TTC549 (cell line): ENCODE results near the gene PAOX.

Experiments used
- FAIRE-seq: peaks from 2 replicates; lab custom pipeline; 2012; peaks lifted over from hg19 to GRCh38; lab: Jason Lieb, UNC

PAOX gene

DNA sequence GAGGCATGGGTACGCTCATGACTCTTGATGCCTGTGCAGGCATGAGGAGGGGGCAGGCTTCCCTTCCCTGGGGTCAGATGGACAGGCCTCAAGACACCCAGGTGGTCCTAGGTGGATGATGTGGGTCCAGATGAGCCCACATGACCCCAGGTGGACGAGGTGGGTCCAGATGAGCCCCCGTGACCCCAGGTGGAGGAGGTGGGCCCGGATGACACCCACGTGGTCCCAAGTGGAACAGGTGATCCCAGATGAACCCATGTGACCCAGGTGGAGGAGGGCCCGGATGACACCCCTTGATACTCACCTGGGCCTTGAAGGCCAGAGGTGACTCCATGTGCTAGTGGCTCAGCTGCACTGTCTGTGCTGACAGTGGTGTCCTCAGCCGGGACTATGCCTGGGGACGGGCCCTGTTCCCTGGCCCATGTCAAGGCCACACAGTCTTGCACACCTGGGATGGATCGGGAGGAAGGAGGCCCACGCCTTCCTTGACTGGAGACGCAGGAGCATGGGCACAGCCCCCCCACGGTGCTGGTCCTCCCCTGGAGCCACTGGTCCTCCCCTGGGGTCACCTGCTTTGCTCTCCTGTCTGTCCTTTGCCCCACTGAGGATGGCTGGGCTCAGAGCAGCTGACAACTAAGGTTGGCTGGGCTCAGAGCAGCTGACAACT lies 28.6 kb upstream of the PAOX start:
- FAIRE-seq = no peak

DNA sequence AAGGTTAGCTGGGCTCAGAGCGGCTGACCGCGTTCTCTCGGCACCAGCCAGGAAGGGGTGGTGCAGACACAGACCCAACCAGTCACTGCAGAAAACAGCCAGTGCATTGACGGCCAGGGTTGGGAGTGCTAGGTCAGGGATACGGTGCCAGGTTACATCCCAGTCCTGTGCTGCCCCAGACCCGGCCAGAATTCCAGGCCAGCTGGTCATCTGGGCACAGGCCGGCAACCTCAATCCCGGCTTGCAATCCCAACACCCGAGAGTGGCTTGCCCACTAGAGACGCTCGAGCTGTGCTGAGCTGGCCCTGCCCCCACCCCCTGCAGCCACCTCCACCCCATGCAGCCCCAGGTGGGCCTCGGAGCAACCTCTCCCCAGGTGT lies 28.1 kb upstream of the PAOX start:
- no peak for FAIRE-seq

DNA sequence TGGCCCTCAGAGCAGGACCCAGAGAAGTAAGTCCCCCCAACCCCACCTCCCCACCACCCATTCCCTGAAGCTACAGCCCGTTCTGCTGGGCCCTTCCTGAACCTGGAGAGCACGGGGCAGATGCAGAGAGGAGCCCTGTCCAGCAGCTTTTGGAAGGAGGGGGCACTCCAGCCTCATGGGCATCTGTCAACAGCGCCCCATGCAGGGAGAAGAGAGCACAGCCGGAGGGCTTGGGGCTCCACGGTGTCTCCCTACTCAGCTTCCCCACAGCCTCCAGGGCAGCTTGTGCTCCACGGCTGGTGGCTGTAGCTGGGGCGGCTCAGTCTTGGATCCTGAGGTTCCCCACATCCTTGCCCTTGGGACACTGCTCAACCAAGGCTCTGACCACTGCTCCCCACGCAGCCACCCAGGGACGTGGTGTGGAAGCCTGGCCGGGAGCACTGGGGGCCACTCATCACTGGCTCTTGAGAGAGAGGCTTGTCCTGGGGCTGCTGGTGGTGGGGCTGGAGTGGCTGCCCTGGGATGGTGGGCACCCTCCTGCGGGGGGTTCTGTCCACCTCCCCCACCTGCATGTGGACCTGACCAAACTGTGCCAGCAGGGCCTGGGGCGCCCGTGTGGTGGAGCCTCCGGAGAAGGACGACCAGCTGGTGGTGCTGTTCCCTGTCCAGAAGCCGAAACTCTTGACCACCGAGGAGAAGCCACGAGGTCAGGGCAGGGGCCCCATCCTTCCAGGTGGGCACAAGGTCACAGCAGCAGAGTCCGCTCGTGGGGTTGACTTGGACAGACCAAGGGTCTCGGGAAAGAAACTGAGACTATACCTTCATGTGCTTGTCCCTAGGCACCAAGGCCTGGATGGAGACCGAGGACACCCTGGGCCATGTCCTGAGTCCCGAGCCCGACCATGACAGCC lies 27.4 kb upstream of the PAOX start:
- FAIRE-seq = no peak

DNA sequence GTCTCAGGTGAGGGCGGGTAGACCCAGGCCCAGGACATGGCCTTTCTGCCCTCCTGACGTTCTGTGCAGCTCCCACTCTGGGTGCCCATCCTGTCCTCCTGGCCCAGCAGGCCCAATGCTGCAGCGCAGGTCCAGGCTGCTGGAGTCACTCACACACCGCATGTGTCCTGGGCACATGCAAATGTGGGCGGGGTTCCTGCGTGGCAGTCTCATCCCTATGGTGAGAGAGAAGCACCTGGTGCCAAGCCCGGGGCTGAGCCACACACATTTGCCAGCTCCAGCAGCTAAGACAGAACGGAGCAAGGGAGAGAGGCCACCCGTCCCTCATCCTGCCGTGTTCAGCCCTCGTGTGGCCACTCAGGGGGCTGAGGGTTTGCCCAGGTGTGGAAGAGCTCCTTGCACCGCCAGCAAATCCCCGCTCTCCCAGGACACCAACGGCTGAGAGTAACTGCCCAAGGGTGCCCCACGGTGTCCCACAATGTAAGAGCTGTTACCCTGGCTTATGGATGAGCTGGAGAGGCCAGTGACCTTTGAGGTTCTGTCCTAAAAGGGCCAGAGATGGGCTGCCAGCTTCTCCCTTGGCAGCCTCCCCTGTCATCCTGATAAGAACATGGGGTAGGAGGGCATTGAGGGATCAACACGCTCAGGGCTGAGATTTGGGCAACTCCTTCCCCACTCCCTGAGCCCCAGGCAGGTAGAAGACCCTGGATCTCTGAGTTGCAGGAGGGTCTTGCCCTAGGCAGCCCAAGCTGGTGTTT lies 25.7 kb upstream of the PAOX start:
- no peak for FAIRE-seq

DNA sequence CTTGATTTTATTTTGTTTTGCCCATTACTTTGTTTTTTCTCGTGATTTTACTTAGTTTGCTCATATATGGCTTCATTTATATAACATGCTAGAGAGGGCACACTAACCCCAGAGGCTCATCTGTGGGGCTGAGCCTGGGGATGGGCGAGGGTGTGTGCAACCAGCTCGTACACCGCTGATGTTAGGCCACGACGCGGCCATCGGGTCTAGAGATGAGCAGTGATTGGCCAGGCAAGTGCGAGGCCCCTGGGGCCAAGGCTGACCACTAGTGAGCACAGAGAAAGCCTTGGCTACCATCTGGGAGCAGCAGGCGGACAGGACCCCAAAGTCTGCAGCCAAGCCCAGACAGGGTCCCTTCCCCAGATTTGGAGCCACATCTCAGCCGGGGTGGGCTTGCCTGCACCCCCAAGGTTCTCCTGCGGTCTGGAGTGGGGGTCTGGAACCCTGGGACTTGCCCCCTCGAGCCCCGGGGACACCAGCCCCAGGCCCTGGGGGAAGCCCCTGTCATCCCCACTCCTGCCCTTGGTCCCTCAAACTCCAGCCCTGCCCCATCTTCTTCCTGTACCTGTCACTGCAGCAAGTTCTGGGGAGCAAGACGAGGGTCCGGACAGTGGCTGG lies 25.0 kb upstream of the PAOX start:
- FAIRE-seq = no peak

DNA sequence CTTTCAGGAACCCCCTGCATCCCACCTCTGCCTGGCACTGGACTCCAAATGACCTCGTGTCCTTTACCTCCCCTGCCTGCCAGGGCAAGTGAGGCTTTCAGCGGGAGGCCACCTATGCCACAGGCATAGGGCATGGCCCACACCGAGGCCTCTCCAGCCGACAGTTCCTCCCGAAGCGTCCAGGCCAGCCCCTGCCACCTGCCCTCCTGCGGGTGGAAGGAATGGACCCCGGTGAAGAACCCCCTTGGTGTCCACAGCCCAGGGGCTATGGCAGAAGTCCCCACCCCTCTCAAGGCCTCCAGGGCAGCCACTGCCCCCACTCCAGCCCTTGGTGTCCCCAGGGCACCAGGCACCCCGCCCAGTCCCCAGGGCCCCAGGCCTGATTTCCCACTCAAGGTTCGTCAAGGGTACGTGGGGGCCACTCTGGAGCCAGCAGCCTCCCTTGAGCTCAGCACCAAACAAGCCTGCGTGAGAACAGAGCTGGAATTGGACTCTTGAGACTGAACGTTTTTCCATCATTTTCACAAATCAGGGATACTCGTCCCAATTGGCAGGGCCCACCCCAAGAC lies 24.3 kb upstream of the PAOX start:
- FAIRE-seq = no peak

DNA sequence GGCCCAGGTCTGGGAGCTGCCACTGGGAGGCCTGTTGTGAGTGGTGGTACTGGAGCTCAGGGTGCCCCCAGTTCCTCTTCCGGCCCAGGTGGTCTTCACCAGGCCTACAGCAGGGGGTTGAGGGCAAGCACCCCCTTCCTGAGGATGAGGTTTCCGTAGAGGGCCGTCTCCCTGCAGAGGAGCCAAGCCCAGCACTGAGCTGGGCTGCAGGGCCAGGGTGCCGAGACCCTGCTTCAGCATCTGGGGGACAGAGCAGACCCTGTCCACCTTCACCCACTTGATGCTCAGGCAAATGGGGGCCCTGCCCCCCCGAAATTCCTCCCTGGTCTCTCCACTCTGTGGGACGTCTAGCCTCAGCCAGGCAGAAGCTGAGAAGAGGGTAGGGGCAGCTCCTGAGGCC lies 23.8 kb upstream of the PAOX start:
- FAIRE-seq = no peak

DNA sequence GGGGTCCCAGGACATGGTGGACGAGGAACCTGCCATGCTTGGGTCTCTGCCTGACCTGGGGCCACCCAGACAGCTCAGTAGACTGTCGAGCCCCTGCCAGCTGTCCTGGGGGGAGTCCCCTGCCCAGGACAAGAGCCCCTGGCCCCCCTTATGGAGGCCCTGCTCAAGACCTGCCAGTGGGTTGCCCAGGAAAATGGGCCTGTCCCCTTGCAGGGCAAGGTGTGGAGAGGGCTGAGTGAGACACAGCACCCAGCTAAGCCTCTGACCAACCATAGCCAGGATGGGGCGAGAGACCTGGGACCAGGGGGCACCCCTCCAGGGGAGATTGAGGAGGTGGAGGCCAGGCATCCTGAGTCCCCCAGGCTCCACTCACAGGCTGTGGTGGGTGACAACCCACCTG lies 23.1 kb upstream of the PAOX start:
- no peak for FAIRE-seq

DNA sequence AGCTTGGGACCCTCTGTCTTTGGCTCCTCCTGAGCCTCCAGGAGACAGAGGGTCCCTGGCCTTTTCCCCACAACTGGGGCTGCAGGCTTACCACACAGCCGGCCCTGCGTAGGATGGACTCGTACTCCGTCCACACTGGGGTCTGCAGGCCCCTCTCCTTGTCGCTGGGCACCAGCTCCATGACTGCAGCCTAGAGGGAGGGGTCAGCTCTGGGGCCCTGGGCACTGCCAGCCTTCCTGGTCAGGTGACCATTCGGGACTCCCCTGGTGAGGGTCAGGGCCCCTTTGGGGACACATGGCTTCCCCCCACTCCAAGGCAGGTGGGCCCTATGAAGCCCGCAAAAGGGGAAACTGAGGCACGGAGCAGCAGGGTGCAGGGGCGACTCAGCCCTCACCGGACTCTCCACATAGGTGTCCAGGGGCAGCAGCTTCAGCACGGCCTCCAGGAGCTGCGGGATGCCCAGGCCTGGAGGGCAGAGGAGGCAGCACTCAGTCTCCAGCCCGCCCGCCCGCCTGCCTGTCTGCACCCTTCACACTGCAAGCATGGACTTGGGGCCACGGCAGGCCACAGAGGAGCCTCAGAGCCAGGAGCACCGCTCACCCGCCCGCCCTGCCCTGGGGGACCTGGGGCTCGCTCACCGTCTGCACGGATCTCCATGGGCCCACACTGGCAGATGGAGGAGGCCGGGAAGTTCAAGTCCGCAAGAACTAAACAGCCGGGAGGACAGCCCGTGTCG lies 22.3 kb upstream of the PAOX start:
- FAIRE-seq = no peak

DNA sequence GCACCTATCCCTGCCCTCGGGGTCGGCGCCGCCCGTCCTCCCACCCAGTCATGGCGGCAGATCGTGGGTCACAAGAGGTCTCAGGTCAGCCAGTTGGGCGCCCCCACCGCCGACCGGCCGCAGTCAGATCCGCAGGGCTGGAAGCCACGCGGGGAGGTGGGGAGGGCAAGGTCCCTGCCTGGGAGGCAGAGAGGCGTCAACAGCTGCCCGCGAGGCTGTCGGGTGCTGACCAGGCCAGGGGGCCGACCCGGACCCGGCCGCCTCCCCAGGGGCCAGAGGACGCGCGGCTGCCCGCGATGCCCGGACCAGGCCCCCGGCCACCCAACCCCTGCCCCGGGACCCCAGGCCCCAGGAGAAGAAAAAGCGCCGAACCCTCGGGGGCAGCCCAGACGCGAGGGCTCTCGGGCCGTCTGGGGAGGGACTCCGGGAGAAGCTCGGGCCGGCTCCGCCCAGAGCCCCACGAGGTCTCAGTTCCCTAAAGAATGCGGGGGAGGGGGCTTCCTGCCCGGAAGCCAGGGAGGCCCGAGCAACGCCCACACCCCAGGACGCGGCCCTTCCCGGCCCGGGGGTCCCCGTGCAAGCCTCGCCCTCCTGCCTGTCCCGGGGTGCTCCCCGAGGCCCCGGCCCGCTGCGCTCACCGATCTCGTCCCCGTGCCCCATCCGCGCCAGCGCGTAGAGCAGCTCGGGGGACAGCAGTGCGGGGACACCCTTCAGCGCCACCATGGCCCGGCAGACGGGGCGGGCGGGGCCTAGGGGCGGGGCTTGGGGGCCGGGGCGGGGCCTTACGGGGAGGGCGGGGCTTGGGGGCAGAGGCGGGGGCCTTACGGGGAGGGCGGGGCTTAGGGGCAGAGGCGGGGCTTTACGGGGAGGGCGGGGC lies 21.5 kb upstream of the PAOX start, which contains the start of gene FUOM:
Gene FUOM (minus strand): TSS at position 735 of the 877 bp plus-strand sequence. CDS start 12 bp downstream, at position 723.
- no peak for FAIRE-seq

DNA sequence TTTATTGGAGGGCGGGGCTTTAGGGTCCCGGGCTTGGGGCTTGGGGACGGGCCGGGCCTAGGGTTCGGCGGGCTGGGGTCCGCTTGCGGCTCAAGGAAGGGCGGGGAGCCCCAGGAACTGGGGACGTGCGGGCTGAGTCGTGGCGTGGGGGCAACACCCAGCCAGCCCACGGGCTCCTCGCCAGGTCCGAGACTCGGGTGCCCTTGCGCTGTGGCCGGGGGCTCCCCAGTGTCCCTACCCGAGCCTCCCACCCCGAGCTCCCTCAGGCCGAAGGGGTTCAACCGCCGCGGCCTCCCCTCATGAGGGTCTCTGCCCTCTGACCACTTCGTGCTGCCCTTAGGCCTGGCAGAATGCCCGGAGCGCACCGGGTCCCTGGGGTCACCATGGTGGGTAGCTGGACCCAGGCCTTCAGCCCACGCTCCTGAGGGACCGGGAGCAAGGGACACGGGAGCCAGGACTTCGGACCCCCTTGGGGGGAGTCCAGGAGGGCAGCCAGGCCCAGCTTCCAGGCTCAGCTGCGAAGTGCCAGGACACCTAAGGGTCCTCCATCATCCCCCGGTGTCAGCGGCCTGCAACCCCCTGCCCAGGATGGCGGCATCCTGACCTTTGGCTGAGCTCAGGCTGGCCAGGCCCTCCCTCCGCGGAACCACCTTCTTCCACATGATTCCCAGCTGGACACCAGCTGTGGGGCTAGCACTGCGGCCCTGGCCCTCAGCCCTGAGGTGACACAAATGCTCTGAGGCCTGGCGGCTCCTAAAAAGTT lies 20.7 kb upstream of the PAOX start:
- no peak for FAIRE-seq

DNA sequence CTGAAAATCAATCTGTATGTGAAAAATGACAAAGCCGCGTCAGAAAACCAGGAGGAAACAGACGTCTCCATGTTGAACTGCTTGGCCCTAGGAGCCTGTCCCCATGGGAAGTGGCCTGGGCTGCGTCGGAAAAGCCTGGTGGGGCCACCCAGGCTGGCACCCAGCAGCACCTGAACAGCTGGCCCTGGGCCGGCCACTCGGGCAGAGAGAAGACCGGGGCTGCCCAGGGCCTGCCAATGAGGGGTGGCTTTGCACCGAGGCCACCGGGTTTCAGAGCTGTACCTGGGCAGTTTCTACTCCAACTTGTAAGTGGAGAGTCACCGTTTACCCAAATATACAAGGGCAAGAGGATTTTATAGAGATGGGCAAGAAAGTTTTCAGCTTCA lies 20.1 kb upstream of the PAOX start:
- FAIRE-seq = no peak

DNA sequence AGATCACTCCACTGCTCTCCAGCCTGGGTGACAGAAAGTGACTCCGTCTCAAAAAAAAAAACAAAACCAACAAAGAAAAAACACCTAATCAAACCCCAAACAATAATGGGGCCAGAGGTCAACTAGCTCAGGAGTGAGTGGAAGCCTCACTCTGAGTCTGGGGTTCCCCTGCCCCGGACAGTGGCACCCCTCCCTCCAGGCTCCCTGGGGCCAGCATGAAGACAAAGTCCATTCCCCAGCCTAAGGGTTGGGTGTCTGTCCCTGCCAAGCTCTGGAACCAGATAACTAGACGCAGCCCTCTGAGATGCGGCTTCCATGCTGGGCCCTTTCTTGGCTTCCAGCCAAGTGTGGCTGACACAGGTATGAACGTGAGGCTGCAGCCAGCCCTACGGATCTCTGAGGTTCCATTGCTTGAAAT lies 19.5 kb upstream of the PAOX start:
- FAIRE-seq = no peak

DNA sequence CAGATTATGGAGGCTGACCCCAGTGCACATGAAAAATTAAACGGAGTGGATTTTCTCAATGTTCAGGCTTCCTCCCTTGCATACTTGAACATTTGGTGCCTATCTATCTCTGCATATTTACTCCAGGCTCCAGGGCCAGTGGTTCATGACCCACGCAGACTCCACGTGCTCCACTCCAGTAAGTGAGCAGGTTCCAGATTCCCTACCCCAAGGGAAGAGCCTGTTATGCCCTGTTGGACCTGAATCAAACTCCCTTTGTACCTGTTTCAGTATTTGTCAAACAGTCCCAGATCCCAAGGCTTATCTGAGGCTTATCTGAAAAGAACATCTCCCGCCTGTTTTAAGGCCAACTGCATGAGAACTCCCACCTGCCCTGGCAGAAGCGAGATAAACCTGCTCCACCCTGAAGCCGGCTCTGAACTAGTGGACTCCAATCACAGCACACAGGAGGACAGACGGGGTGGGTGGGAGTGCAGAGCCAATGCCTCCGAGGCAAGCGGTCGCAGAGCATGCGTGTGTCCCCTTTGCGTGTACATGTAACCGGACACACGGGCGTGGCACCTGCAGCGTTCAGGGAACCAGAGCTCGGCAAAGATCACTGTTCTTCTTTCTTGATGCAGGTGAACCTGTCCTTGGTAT lies 19.0 kb upstream of the PAOX start:
- no peak for FAIRE-seq

DNA sequence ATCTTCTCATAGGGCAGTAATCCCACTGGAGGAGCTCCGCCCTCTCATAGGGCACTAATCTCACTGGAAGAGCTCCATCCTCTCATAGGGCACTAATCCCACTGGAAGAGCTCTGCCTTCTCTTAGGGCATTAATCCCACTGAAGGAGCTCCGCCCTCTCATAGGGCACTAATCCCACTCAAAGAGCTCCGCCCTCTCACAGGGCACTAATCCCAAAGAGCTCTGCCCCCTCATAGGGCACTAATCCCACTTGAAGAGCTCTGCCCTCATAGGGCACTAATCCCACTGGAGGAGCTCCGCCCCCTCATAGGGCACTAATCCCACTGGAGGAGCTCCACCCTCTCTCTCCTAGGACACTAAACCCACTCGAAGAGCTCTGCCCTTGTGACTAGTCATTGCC lies 17.8 kb upstream of the PAOX start:
- no peak for FAIRE-seq

DNA sequence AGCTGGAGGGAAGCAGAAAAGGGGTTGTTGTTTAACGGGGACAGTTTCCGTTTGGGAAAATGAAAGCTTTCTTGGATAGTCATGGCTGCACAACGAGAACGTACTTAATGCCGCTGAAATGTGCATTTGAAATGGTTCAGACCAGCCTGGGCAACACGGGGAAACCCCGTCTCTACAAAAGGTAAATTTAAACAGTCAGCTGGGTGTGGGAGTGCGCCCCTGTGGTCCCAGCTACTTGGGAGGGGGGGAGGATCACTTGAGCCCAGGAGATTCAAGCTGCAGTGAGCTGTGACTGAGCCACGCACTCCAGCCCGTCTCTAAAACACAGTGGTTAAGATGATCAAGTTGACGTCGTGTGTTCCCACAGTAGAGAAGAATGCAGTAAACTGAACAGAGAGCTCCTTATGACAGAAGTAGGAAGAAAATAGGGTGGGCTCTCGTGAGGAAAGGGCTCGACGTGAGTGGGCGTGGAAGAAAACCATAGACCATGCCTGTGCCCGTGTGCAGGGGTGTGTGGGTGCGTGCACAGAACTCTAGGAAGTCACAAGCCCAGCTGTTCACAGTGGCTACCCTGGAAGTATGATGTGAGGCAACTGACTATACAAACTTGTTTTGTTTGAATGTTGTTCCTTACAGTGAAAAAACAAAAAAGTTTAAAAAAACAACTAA lies 17.2 kb upstream of the PAOX start:
- FAIRE-seq = no peak

DNA sequence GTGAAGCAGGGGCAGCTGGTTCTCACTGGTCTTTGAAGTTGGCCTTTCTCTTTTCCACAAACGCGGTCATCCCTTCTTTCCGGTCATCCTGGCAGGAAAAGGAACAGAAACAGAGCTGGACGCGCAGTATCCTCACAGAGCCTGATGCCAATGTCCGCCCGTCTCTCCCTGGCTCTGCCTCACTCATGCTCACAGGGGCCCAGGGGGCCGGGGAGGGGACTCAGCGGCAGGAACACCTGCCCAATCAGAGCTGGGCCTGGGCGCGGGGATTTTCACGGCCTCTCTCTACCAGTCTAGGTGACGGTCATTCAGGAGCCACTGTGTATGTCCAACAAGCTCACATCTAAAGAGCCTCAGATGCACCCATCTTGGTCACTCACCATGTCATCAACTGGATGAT lies 16.2 kb upstream of the PAOX start:
- FAIRE-seq = no peak

DNA sequence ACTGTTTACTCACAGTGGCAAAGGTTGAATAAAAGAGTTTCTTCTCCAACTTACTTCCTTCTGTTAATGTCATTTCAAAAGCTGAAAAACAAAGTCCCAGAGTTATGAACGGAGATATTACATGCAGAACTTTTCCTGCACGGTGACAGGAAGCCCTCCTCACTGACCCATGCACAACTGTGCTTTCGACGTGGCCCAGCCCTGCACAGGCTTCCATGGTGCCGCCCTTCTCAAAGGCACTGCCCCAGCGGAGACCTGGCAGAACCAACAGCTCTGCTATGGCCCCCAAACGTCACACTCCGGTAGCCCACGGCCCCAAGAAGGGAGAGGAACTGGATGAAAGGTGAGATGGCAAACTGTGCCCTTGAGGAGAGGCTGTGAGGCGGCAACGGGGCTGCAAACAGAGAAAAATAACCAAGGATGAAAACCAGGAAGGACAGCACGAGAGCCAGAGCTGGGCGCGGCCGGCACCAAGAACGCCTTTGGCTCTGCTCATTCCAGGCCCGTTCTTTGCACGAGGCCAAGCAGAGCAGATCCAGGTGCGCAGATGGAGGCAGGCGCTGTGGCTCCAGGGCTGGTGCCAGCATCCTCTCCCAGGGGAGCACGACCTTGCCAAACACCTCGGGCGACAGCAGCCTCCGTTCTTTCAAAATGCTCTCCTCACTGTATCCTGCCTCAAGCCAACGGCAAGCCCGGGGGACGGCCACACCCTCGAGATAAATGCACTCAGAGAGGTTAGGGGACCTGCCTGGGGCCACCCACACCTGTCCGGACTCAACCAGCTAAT lies 14.2 kb upstream of the PAOX start:
- FAIRE-seq = no peak
